GM12878 (cell line): ENCODE measurements around the gene KAZN.

Experiments
- CBFB ChIP-seq: IDR thresholded peaks from 2 replicates; pipeline ENCODE4 v1.6.1; 2016; ENCODE audit warnings: antibody characterized with exemption, low read depth
- SMC3 ChIP-seq: IDR thresholded peaks from 2 replicates; pipeline ENCODE4 v1.6.1; 2011; ENCODE audit warnings: low read length, improper control_type of control experiment, borderline replicate concordance
- TF ChIP-seq, protein P1 (sequence below), 3 experiments: IDR thresholded peaks in 2 of 3; conservative IDR thresholded peaks in 1 of 3; 2 replicates each; pipeline ENCODE4 v1.5.1; 2011; ENCODE audit warnings: low read depth in 3 of 3, low read length in 3 of 3, mild to moderate bottlenecking in 3 of 3, control low read depth in 2 of 3, moderate library complexity in 2 of 3, inconsistent platforms in 1 of 3, mixed read lengths in 1 of 3; ENCODE audit not compliant: control insufficient read depth in 2 of 3, insufficient read depth in 1 of 3; ENCODE audit errors: extremely low read depth in 1 of 3

GRCh38 chr1:14983277-14983676 lies 384.8 kb downstream of the KAZN start:
- TF ChIP-seq, protein P1, sequence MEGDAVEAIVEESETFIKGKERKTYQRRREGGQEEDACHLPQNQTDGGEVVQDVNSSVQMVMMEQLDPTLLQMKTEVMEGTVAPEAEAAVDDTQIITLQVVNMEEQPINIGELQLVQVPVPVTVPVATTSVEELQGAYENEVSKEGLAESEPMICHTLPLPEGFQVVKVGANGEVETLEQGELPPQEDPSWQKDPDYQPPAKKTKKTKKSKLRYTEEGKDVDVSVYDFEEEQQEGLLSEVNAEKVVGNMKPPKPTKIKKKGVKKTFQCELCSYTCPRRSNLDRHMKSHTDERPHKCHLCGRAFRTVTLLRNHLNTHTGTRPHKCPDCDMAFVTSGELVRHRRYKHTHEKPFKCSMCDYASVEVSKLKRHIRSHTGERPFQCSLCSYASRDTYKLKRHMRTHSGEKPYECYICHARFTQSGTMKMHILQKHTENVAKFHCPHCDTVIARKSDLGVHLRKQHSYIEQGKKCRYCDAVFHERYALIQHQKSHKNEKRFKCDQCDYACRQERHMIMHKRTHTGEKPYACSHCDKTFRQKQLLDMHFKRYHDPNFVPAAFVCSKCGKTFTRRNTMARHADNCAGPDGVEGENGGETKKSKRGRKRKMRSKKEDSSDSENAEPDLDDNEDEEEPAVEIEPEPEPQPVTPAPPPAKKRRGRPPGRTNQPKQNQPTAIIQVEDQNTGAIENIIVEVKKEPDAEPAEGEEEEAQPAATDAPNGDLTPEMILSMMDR (IDR thresholded peaks at IDR 0.05 in 2 of 3, conservative IDR thresholded peaks at IDR 0.05 in 1 of 3; ENCODE audit: control insufficient read depth in 2 of 3, extremely low read depth in 1 of 3, insufficient read depth in 1 of 3, low read depth in 3 of 3, low read length in 3 of 3) = 0 out of 6 replicates have a peak, but pooled peaks of 2 of the 3 experiments have one; percentile 2 to 19
- TF ChIP-seq CBFB (no peak), SMC3 (no peak)
